HEK293 (cell line): ENCODE data around the gene SMARCD3.

Experiments used
- CTCF ChIP-seq: fragments of 450-650 bp; formaldehyde crosslinking; IDR thresholded peaks from 2 replicates; pipeline ENCODE4 v1.5.1; 2016; ENCODE audit warnings: missing biosample characterization, missing genetic modification characterization
- KLF7 ChIP-seq: fragments of 450-650 bp; formaldehyde crosslinking; IDR thresholded peaks from 2 replicates; pipeline ENCODE4 v1.5.1; 2016; ENCODE audit warnings: missing biosample characterization, missing genetic modification characterization, borderline replicate concordance
- OVOL3 ChIP-seq: fragments of 450-650 bp; formaldehyde crosslinking; IDR thresholded peaks from 2 replicates; pipeline ENCODE4 v1.5.1; 2016; ENCODE audit warnings: missing biosample characterization, missing genetic modification characterization
- YY1 ChIP-seq: fragments of 450-650 bp; formaldehyde crosslinking; IDR thresholded peaks from 2 replicates; pipeline ENCODE4 v1.5.1; 2018; ENCODE audit warnings: missing biosample characterization, missing genetic modification characterization
- ZFP41 ChIP-seq: fragments of 450-650 bp; formaldehyde crosslinking; IDR thresholded peaks from 2 replicates; pipeline ENCODE4 v1.5.1; 2016; ENCODE audit warnings: missing biosample characterization, missing genetic modification characterization, borderline replicate concordance
- ZNF133 ChIP-seq: fragments of 450-650 bp; formaldehyde crosslinking; IDR thresholded peaks from 2 replicates; pipeline ENCODE4 v1.5.1; 2016; ENCODE audit warnings: missing biosample characterization, missing genetic modification characterization
- ZNF266 ChIP-seq: fragments of 450-650 bp; formaldehyde crosslinking; IDR thresholded peaks from 2 replicates; pipeline ENCODE4 v1.5.1; 2016; ENCODE audit warnings: missing biosample characterization, missing genetic modification characterization, low read depth

- TF ChIP-seq KLF7 (tag by site-specific recombination) = no peak
- TF ChIP-seq CTCF (tag by site-specific recombination) = no peak
- TF ChIP-seq ZFP41 = no peak
- no peak for TF ChIP-seq ZNF266 (tag by site-specific recombination)
- TF ChIP-seq ZNF133 (tag by site-specific recombination) = no peak
- no peak for TF ChIP-seq OVOL3 (tag by site-specific recombination)
- TF ChIP-seq YY1 (tag by site-specific recombination) = no peak
These were observed 1.5 kb downstream of the SMARCD3 start for GRCh38 chr7:151246851-151247580.
